Measurements from ENCODE around the gene PCDHGB7. TPM values are rescaled to one million over a fixed set of nuclear protein-coding genes. Genes with fewer than 3 reads are reported as not detected.
"Not testable (repeated sequence)": the region's sequence is repeated elsewhere in the genome, so short reads cannot be mapped to it uniquely, and the experiment has no call there.

The PCDHGB7 gene
- 7.6 TPM for total RNA-seq

DNA sequence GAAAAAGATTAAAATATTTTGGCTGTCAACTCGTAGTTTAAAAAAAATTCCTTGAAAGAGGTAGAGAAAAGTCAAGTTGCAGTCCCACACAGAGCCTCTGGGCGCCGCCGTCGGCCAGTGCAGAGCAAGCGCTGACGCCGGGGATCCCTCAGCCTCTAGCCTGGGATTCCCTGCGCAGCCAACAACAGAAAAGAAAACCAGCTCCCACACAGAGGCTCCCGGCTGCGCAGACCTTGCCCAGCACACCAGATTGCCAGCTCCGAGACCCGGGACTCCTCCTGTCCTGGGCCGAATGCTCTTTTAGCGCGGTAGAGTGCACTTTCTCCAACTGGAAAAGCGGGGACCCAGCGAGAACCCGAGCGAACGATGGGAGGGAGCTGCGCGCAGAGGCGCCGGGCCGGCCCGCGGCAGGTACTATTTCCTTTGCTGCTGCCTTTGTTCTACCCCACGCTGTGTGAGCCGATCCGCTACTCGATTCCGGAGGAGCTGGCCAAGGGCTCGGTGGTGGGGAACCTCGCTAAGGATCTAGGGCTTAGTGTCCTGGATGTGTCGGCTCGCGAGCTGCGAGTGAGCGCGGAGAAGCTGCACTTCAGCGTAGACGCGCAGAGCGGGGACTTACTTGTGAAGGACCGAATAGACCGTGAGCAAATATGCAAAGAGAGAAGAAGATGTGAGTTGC, at the start of gene PCDHGB7:
Gene PCDHGB7, plus strand, starts transcription at position 184 of the 679 bp plus-strand sequence. Its CDS starts 183 bp downstream, at position 367.
- peak; percentile 5 for DNase-seq

- no peak for DNase-seq
These were observed 47.3 kb upstream of the PCDHGB7 start, which contains the start of gene PCDHGB3 for GRCh38 chr5:141369994-141370848. Gene PCDHGB3 (plus strand): TSS chr5:141370242. CDS start chr5:141370395, 153 bp downstream.

DNA sequence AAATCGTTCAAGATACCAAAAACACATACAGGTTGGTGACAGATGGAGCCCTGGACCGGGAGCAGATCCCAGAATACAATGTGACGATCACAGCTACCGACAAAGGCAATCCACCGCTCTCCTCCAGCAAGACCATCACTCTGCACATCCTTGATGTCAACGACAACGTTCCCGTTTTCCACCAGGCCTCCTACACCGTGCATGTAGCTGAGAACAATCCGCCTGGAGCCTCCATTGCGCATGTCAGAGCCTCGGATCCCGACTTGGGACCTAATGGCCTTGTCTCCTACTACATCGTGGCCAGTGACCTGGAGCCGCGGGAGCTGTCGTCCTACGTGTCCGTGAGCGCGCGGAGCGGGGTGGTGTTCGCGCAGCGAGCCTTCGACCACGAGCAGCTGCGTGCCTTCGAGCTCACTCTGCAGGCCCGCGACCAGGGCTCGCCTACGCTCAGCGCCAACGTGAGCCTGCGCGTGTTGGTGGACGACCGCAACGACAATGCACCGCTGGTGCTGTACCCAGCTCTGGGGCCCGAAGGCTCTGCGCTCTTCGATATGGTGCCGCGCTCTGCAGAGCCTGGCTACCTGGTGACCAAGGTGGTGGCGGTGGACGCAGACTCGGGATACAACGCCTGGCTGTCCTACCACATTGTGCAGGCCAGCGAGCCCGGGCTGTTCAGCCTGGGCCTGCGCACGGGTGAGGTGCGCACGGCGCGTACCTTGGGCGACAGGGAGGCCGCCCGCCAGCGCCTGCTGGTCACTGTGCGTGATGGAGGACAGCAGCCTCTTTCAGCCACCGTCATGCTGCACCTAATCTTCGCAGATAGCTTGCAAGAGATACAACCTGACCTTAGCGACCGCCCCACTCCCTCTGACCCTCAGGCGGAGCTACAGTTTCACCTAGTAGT, 45.7 kb upstream of the PCDHGB7 start:
- no peak for DNase-seq

GRCh38 chr5:141373673-141374317, 43.7 kb upstream of the PCDHGB7 start, which contains the start of gene PCDHGA6:
Gene PCDHGA6 (plus strand): TSS chr5:141373891. CDS start chr5:141374084, 193 bp downstream.
- no peak for DNase-seq

GRCh38 chr5:141374627-141375026, 42.9 kb upstream of the PCDHGB7 start:
- no peak for DNase-seq

GRCh38 chr5:141375444-141376155, 41.9 kb upstream of the PCDHGB7 start:
- DNase-seq: not testable (repeated sequence)

DNA sequence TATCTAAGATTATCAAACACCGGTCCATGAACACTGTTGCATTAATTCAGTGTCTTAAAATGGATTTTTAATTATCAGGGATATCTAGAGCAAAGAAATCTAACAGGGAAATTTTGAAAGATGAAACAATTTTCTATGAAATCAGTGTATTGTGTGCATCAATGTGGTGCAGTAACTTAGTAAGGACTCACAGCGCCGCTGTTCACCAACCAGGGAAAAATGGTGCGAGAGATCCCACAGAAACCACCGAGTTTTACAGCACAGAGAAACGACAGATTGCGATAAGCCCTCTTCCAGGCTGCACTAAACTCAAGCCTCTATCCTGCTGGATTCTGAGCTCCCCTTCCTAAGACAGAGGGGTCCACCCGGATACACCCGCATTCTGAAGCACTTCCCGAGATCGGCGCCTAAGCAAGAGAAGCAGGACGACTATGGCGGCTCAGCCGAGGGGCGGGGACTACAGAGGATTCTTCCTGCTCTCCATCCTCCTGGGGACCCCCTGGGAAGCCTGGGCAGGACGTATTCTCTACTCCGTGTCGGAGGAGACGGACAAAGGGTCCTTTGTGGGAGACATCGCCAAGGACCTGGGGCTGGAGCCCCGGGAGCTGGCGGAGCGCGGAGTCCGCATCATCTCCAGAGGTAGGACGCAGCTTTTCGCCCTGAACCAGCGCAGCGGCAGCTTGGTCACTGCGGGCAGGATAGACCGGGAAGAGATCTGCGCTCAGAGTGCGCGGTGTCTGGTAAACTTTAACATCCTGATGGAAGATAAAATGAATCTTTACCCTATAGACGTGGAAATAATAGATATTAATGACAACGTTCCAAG, 34.8 kb upstream of the PCDHGB7 start, which contains the start of gene PCDHGA7:
Gene PCDHGA7, plus strand, starts transcription at position 274 of the 826 bp plus-strand sequence. Its CDS starts 158 bp downstream, at position 432.
- DNase-seq: no peak

- no peak for DNase-seq
These were observed 34.1 kb upstream of the PCDHGB7 start for GRCh38 chr5:141383345-141383744.

DNA sequence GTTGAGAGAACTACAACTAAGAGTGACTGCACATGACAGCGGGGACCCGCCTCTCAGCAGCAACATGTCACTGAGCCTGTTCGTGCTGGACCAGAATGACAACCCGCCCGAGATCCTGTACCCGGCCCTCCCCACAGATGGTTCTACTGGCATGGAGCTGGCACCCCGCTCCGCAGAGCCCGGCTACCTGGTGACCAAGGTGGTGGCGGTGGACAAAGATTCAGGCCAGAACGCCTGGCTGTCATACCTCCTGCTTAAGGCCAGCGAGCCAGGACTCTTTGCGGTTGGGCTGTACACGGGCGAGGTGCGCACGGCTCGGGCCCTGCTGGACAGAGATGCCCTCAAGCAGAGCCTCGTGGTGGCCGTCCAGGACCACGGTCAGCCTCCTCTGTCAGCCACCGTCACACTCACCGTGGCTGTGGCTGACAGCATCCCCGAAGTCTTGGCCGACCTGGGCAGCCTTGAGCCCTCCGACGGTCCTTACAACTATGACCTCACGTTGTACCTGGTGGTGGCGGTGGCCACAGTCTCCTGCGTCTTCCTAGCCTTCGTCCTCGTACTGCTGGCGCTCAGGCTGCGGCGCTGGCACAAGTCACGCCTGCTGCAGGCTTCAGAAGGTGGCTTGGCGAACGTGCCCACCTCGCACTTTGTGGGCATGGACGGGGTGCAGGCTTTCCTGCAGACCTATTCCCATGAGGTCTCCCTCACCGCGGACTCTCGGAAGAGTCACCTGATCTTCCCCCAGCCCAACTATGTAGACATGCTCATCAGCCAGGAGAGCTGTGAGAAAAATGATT, 32.8 kb upstream of the PCDHGB7 start:
- DNase-seq: no peak

- not testable (repeated sequence) for DNase-seq
These were observed 29.7 kb upstream of the PCDHGB7 start, which contains the start of gene PCDHGB4 for GRCh38 chr5:141387557-141388311. Gene PCDHGB4 (plus strand): TSS chr5:141387698. CDS start chr5:141387885, 187 bp downstream.

DNA sequence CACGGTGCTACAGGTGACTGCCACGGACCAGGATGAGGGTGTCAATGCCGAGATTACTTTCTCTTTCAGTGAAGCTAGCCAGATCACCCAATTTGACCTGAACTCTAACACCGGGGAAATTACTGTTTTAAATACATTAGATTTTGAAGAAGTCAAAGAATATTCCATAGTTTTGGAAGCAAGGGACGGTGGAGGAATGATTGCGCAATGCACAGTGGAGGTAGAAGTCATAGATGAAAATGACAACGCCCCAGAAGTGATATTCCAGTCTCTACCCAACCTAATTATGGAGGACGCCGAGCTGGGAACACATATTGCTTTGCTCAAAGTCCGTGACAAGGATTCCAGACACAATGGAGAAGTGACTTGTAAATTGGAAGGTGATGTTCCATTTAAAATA, 28.8 kb upstream of the PCDHGB7 start:
- DNase-seq: no peak

DNA sequence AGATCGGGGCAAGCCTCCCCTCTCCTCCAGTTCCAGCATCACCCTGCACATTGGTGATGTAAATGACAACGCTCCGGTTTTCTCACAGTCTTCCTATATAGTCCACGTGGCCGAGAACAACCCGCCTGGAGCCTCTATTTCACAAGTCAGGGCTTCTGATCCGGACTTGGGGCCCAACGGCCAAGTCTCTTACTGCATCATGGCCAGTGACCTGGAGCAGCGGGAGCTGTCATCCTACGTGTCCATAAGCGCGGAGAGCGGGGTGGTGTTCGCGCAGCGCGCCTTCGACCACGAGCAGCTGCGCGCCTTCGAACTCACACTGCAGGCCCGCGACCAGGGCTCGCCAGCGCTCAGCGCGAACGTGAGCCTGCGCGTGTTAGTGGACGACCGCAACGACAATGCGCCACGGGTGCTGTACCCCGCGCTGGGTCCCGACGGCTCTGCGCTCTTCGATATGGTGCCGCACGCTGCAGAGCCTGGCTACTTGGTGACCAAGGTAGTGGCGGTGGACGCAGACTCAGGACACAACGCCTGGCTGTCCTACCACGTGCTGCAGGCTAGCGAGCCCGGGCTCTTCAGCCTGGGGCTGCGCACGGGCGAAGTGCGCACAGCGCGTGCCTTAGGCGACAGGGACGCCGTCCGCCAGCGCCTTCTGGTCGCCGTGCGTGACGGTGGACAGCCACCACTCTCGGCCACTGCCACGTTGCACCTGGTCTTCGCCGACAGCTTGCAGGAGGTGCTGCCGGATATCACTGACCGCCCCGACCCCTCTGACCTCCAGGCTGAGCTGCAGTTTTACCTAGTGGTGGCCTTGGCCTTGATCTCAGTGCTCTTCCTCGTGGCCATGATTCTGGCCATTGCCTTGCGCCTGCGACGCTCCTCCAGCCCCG, 28.1 kb upstream of the PCDHGB7 start:
- DNase-seq: no peak

DNA sequence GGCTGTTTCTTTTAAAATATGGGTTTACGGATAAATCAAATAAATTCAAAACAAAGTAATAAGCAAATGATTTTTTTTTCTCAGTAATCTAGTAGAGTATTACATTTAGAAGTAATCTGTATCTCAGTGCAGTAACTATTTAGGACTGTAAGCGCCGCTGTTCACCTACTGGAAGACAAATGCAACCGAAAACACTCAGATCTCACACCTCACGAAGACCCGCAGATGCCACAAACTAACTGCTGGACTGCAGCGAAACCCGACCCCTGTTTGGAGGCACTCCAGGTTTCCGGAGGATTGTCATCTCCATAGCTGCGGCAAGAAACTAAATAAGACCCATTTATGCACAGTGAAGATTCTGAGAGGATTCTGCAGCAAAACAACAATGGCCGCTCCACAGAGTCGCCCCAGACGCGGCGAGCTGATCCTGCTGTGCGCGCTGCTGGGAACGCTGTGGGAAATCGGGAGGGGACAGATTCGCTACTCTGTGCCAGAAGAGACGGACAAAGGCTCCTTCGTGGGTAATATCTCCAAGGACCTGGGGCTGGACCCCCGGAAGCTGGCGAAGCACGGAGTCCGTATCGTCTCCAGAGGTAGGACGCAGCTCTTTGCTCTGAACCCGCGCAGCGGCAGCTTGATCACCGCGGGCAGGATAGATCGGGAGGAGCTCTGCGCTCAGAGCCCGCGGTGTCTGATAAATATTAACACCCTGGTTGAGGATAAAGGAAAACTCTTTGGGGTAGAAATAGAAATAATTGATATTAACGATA, 24.9 kb upstream of the PCDHGB7 start, which contains the start of gene PCDHGA8:
Gene PCDHGA8, plus strand, starts transcription at position 205 of the 770 bp plus-strand sequence. Its CDS starts 181 bp downstream, at position 386.
- DNase-seq: no peak

GRCh38 chr5:141393267-141393666, 24.2 kb upstream of the PCDHGB7 start:
- DNase-seq: no peak

DNA sequence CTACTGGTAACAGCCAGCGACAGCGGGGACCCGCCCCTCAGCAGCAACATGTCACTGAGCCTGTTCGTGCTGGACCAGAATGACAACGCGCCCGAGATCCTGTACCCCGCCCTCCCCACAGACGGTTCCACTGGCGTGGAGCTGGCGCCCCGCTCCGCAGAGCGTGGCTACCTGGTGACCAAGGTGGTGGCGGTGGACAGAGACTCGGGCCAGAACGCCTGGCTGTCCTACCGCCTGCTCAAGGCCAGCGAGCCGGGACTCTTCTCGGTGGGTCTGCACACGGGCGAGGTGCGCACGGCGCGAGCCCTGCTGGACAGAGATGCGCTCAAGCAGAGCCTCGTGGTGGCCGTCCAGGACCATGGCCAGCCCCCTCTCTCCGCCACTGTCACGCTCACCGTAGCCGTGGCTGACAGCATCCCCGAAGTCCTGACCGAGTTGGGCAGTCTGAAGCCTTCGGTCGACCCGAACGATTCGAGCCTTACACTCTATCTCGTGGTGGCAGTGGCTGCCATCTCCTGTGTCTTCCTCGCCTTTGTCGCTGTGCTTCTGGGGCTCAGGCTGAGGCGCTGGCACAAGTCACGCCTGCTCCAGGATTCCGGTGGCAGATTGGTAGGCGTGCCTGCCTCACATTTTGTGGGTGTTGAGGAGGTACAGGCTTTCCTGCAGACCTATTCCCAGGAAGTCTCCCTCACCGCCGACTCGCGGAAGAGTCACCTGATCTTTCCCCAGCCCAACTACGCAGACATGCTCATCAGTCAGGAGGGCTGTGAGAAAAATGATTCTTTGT, 22.9 kb upstream of the PCDHGB7 start:
- not testable (repeated sequence) for DNase-seq

All from skin of body (tissue), 2 donors.